ENCODE results near the gene FBXO15. TPM values are rescaled to one million over a fixed set of nuclear protein-coding genes. Genes with fewer than 3 reads are reported as not detected.

FBXO15 gene
- total and polyA plus RNA-seq, 2 donors (not counting 3 experiments of a cell fraction or from before 2014, with no cell fraction given), result not detected

DNA sequence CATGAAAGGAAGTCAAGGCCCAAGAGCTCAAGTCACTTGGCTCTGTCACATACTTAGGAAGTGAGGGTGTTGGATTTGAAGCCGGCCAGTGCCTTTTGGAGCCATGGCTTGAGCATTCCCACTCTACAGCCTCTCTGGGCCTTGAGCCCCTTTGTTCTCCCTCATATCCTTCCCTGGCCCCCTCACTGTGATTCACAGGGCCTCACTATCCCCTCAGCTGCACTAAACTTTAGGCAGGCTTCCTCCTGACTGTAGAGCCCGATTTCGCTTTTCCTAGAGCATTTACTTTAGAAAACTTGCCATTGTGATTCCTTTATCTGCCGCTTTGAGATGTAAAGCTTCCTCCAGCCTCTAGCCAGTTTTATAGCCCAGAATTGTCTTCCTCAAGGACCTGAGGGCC lies 107.6 kb downstream of the FBXO15 start:
- Histone ChIP-seq H3K9me3 (replicated peaks; ENCODE audit: control insufficient read depth, insufficient read depth, low read length) (peaks cover 5% of the 10 kb centered on the region), H3K36me3 (ENCODE audit: control insufficient read depth in 2 of 2, extremely low read depth in 1 of 2, insufficient read depth in 2 of 2, low read length in 2 of 2) (no peaks in the 10 kb centered on the region), H3K4me2 (ENCODE audit: insufficient read depth, low read length) (no peak overlapping the region), H3K9me1 (replicated peaks; ENCODE audit: control insufficient read depth, extremely low read depth, insufficient read depth, low read length) (no peaks in the 10 kb centered on the region), H3K9ac (replicated peaks; ENCODE audit: extremely low read depth, insufficient read depth, low read length) (no peak overlapping the region), H3K4me1 (ENCODE audit: control insufficient read depth, extremely low read depth, insufficient read depth, low read length) (no peaks in the 10 kb centered on the region), H3K27ac (ENCODE audit: insufficient read depth, low read depth, low read length) (no peak overlapping the region), H3K4me3 (replicated peaks in 1 of 3; ENCODE audit: insufficient read depth in 1 of 3, low read depth in 1 of 3, low read length in 3 of 3) (no peak overlapping the region), H2AFZ (ENCODE audit: low read depth, low read length) (no peak overlapping the region), H3K27me3 (ENCODE audit: control insufficient read depth in 2 of 2, insufficient read depth in 2 of 2, low read length in 2 of 2) (no peaks in the 10 kb centered on the region), H4K20me1 (replicated peaks; ENCODE audit: control insufficient read depth, extremely low read depth, insufficient read depth, low read length) (no peaks in the 10 kb centered on the region), H3K79me2 (ENCODE audit: control insufficient read depth, insufficient read depth, low read length) (no peaks in the 10 kb centered on the region)
- CTCF ChIA-PET, result no interaction called here
- FAIRE-seq (no peak), DNase-seq (ENCODE audit: low read depth, low spot score) (no peak)
- no TSS peak for BruUV-seq (replicated peaks)
- POLR2A ChIA-PET, result no interaction called here
- TF ChIP-seq JUN (IDR thresholded peaks at IDR 0.05; ENCODE audit: borderline replicate concordance, insufficient read depth, insufficient read length, low read depth), result no peak
- no peak for TF ChIP-seq GATA2 (IDR thresholded peaks at IDR 0.05; ENCODE audit: insufficient read depth, insufficient read length, low read depth, low read length)
- TF ChIP-seq EZH2 (IDR thresholded peaks at IDR 0.05; ENCODE audit: borderline replicate concordance, low read depth, low read length, severe bottlenecking), result no peak
- TF ChIP-seq POLR2A (IDR thresholded peaks at IDR 0.05; ENCODE audit: low read depth, low read length), result no peak
- no peak for TF ChIP-seq MAX (IDR thresholded peaks at IDR 0.05; ENCODE audit: insufficient read depth, insufficient read length)
- no peak for TF ChIP-seq FOS (IDR thresholded peaks at IDR 0.05; ENCODE audit: borderline replicate concordance, insufficient read depth, low read length)
- no peak for TF ChIP-seq POLR2AphosphoS5 (IDR thresholded peaks at IDR 0.05; ENCODE audit: insufficient read depth, low read depth, low read length)
- no peak for TF ChIP-seq MYC (IDR thresholded peaks at IDR 0.05; ENCODE audit: low read depth, low read length)
- TF ChIP-seq, protein P1, sequence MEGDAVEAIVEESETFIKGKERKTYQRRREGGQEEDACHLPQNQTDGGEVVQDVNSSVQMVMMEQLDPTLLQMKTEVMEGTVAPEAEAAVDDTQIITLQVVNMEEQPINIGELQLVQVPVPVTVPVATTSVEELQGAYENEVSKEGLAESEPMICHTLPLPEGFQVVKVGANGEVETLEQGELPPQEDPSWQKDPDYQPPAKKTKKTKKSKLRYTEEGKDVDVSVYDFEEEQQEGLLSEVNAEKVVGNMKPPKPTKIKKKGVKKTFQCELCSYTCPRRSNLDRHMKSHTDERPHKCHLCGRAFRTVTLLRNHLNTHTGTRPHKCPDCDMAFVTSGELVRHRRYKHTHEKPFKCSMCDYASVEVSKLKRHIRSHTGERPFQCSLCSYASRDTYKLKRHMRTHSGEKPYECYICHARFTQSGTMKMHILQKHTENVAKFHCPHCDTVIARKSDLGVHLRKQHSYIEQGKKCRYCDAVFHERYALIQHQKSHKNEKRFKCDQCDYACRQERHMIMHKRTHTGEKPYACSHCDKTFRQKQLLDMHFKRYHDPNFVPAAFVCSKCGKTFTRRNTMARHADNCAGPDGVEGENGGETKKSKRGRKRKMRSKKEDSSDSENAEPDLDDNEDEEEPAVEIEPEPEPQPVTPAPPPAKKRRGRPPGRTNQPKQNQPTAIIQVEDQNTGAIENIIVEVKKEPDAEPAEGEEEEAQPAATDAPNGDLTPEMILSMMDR (IDR thresholded peaks at IDR 0.05; ENCODE audit: extremely low read depth in 1 of 2, insufficient read depth in 1 of 2, low read depth in 1 of 2, low read length in 2 of 2), result no peak
- dilution Hi-C loops (cut with MboI; ENCODE audit: extremely low pct_ligation_motif_present, low sequenced_read_pairs) (no loop called here), intact Hi-C loops (cut with micrococcal nuclease) (no loop called here)
